Measurements from ENCODE around the gene LRRC8E.
"Not testable (repeated sequence)": the region's sequence is repeated elsewhere in the genome, so short reads cannot be mapped to it uniquely, and the experiment has no call there.

LRRC8E gene

DNA sequence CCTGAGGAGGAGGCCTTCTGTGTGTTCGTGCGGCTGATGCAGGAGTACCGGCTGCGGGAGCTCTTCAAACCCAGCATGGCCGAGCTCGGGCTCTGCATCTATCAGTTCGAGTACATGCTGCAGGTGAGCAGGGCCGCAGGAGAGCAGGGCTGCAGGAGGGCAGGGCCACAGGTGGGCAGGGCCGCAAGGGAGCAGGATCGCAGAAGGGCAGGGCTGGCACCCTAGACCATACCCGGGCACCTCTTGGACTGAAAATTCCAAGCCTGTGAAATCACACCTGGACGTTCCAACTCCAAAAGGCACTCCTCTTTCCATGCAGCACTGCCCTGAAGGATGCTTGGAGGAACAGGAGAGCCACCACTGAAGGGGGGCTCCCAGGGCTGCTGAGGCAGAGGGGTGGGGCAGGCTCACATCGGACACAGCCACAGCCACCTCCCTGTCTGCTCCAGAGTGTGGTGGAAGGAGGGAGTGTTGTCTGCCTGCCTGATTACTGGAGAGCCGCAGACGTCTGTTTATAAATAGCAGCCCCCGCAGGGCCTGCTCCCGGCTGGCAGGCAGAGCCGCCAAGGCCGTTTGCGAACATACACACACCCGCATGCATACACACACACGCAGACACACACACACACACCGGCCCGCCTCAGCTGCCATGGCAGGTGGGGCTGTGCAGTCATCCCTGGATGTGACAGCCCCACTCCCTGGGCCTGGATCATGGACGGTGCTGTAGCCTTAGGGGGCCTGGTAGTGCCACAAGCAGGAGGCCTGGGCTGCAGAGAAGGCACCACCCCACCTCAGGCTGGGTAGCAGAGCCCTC, 38.1 kb upstream of the LRRC8E start:
- no peak overlapping the region for H3K27ac Mint-ChIP-seq
- H3K9me3 Mint-ChIP-seq = no peaks in the 10 kb centered on the region
- H3K27me3 Mint-ChIP-seq (ENCODE audit: low read depth) = no peaks in the 10 kb centered on the region
- no peaks in the 10 kb centered on the region for H3K36me3 Mint-ChIP-seq (ENCODE audit: low read depth)
- no peak overlapping the region for H3K4me3 Mint-ChIP-seq
- H3K4me1 Mint-ChIP-seq (ENCODE audit: low read depth) = peaks cover 3% of the 10 kb centered on the region
- no peak for DNase-seq (ENCODE audit: low spot score)

DNA sequence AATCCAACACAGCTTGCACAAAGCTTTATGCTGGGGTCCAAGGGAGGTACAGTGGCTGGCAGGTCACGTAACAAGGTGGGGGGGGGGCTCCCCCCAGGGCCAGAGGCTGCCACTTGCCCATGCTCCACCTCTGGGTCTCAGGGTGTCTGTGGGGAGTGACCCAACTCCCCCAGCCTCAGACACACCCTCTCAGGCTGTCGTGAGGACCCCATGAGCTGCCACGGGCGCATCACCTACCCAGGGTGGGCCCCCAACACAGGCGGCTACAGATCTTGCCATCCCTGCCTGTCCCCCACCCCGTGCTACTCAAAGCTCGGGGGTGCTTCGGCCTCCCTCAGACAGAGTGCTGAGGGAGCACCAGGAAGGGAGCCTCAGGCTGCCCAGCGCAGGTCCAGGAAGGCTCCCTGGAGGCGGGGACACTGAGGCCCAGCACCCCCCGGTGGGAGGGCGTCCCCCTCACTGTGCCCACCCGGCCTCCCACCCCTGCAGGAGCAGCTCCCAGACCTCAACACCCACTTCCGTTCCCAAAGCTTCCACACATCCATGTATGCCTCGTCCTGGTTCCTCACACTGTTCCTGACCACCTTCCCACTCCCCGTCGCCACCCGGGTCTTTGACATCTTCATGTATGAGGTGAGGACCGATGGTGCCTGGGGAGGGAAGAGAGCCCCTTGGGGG, 37.2 kb upstream of the LRRC8E start:
- no peak overlapping the region for H3K27ac Mint-ChIP-seq
- no peak for DNase-seq (ENCODE audit: low spot score)
- no peaks in the 10 kb centered on the region for H3K36me3 Mint-ChIP-seq (ENCODE audit: low read depth)
- peaks cover 3% of the 10 kb centered on the region for H3K4me1 Mint-ChIP-seq (ENCODE audit: low read depth)
- no peak overlapping the region for H3K4me3 Mint-ChIP-seq
- no peaks in the 10 kb centered on the region for H3K9me3 Mint-ChIP-seq
- no peaks in the 10 kb centered on the region for H3K27me3 Mint-ChIP-seq (ENCODE audit: low read depth)

GRCh38 chr19:7851623-7852500, 36.4 kb upstream of the LRRC8E start:
- Mint-ChIP-seq H3K4me3 (no peak overlapping the region), H3K4me1 (ENCODE audit: low read depth) (peaks cover 3% of the 10 kb centered on the region), H3K27ac (no peak overlapping the region), H3K27me3 (ENCODE audit: low read depth) (no peaks in the 10 kb centered on the region), H3K9me3 (no peaks in the 10 kb centered on the region), H3K36me3 (ENCODE audit: low read depth) (no peaks in the 10 kb centered on the region)
- no peak for DNase-seq (ENCODE audit: low spot score)

DNA sequence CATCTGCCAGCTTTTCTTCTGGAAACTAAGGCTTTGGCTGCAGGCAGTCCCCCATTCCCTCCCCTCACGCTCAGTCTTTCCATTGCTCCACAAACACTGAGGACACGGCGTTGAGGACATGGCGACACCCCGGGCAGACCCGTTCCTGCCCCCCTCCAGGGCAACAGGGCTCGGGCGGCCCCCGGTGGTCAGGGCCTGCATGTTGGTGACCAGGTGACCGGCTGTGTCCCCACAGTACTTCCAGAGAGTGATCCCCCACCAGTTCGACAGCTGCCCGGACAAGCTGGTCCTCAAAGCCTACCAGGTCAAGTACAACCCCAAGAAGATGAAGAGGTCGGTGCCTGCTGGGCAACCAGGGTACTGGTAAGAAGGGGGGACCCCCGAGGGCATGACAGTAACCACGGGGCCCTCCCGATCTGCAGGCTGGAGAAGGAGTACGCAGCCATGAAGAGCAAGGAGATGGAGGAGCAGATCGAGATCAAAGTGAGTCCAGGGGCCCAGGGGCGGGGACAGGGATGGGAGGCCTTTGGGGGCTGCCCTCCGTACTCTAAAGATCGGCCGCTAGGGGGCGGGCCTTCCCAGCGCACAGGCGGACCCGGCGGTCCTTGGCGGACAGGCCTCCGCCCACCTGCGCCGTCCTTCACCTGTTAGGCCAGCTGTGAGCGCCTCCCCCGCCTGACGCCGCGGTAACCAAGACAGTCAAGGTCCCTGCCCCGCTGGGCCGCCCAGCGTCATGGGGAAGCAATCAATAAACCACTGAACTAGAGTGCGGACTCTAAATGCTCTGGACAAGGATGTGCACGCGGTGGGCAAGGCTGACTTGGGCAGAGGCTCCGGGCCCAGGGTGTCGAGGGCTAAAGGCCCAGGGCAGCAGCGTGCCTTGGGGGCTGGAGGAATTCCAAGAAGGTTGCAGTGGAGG, 35.2 kb upstream of the LRRC8E start:
- DNase-seq (ENCODE audit: low spot score) = peak; percentile 67
- no peaks in the 10 kb centered on the region for H3K27me3 Mint-ChIP-seq (ENCODE audit: low read depth)
- H3K4me1 Mint-ChIP-seq (ENCODE audit: low read depth) = peaks cover 3% of the 10 kb centered on the region
- no peaks in the 10 kb centered on the region for H3K36me3 Mint-ChIP-seq (ENCODE audit: low read depth)
- H3K27ac Mint-ChIP-seq = no peak overlapping the region
- no peak overlapping the region for H3K4me3 Mint-ChIP-seq
- H3K9me3 Mint-ChIP-seq = no peaks in the 10 kb centered on the region

DNA sequence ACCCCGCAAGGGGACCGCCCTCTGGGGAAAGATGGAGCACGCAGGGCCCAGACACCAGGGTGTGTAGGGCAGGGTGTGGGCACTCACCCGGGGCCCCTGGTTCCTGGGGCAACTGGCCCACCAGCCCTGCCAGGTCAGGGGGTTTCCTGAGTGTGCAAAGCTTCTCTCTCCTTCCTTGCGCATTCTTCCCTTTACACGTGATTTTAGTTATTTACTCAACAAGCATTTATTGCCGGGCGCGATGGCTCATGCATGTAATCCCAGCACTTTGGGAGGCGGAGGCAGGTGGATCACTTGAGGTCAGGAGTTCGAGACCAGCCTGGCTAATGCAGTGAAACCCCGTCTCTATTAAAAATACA, 34.6 kb upstream of the LRRC8E start:
- Mint-ChIP-seq H3K27ac (no peak overlapping the region), H3K27me3 (ENCODE audit: low read depth) (no peaks in the 10 kb centered on the region), H3K4me3 (no peak overlapping the region), H3K4me1 (ENCODE audit: low read depth) (peaks cover 3% of the 10 kb centered on the region), H3K9me3 (no peaks in the 10 kb centered on the region), H3K36me3 (ENCODE audit: low read depth) (no peaks in the 10 kb centered on the region)
- no peak for DNase-seq (ENCODE audit: low spot score)

GRCh38 chr19:7855426-7856108, 32.7 kb upstream of the LRRC8E start:
- H3K27ac Mint-ChIP-seq = no peak overlapping the region

DNA sequence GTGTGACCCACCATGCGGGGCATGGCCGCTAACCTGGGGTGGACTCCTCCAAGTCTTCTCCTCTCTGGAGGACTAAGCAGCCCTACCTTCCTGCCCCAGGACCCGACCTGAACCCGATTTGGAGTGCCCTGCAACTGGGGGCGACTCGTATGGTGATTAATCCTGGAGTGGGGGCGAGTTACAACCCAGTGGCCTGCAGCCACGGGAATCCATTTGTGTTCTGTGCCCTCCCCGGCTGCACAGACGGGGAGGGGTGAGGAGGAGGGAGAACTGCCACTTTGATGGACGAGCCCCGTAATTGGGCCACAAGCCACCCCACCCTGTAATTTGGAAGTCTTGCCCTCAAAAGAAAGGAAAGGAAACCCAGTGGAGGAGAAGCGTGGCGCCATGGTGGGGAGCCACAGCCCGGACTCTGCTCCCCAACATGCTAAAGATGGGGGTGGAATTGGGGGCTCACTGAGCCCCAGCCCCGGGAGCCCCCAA, 32.2 kb upstream of the LRRC8E start:
- Mint-ChIP-seq H3K27me3 (ENCODE audit: low read depth) (peaks cover 3% of the 10 kb centered on the region), H3K27ac (no peak overlapping the region), H3K9me3 (no peaks in the 10 kb centered on the region), H3K4me1 (ENCODE audit: low read depth) (peaks cover 3% of the 10 kb centered on the region), H3K4me3 (no peak overlapping the region), H3K36me3 (ENCODE audit: low read depth) (no peaks in the 10 kb centered on the region)
- DNase-seq (ENCODE audit: low spot score) = no peak

More at GRCh38 chr19:7855426-7856108, 32.7 kb upstream of the LRRC8E start:
- Mint-ChIP-seq H3K4me3 (no peak overlapping the region), H3K36me3 (ENCODE audit: low read depth) (no peaks in the 10 kb centered on the region), H3K9me3 (no peaks in the 10 kb centered on the region), H3K4me1 (ENCODE audit: low read depth) (peaks cover 3% of the 10 kb centered on the region), H3K27me3 (ENCODE audit: low read depth) (peaks cover 2% of the 10 kb centered on the region)
- no peak for DNase-seq (ENCODE audit: low spot score)

DNA sequence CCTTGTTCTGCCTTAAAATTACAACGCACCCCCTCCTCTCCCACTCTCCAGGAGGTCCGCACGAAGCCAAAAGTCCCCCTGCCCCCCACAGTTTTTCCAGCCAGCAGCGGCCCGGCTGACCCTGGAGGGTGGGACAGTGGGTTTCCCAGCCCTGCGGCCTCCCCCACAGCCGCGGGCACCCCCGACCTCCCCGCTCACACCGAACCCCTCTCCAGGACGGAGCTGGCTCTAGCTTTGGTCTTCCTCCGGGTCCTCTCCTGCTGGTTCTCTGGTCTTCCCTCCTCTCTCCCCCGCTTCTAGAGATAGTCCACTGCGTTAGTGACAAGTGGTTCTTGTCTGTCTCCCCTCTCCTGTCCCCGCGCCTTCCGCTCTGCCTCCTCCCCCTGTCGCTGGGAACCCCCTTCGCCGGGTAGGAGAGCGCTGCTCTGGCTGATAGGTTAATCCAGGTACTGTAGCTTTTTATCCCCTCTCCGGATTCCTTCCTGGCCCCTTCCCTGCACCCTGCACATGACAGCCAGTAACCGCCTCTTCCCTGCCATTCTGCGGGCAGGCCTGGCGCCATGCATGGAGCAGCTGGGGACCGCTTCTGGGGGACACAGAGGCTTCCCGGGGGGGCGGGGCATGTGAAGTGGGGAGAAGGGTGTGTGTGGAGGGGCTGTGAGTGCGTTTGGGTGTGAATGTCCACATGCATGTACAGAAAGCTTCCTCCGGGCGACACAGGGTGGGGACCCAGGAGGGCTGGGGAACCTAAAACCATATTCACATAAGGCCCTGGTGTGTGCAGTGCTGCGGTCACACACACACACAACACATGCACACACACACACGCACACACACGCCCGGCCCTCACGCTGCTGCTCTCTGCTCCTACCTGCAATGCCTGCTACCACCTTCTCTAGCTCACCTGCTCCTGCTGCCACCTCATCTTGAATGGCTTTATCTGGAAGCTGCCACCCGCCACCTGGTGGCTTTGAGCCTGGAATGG, 31.3 kb upstream of the LRRC8E start:
- Mint-ChIP-seq H3K36me3 (ENCODE audit: low read depth) (no peaks in the 10 kb centered on the region), H3K9me3 (no peaks in the 10 kb centered on the region), H3K4me3 (no peak overlapping the region), H3K27me3 (ENCODE audit: low read depth) (peaks cover 7% of the 10 kb centered on the region), H3K4me1 (ENCODE audit: low read depth) (peaks cover 3% of the 10 kb centered on the region), H3K27ac (no peak overlapping the region)
- no peak for DNase-seq (ENCODE audit: low spot score)

DNA sequence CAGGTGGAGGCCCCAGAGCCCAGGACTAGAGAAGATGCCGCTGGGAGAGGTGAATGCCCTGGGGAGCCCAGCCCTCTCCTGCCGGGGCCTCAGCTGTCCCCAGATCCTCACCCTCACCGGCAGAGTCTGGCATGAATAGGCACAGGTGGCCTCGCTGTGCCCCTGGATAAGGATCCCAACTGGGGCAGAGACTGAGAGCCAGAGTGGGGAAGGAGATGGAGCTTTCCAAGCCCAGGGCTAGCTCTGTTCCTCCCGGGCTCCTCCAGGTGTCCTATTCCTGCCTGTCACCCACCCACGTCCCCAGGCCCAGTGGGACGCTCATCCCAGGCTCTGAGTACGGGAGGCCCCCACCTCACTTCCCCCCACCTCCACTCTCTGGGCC, 30.6 kb upstream of the LRRC8E start:
- Mint-ChIP-seq H3K27me3 (ENCODE audit: low read depth) (peaks cover 7% of the 10 kb centered on the region), H3K36me3 (ENCODE audit: low read depth) (no peaks in the 10 kb centered on the region), H3K27ac (no peak overlapping the region), H3K4me3 (no peak overlapping the region), H3K4me1 (ENCODE audit: low read depth) (peaks cover 3% of the 10 kb centered on the region), H3K9me3 (no peaks in the 10 kb centered on the region)
- DNase-seq (ENCODE audit: low spot score) = no peak

- H3K4me1 Mint-ChIP-seq (ENCODE audit: low read depth) = no peaks in the 10 kb centered on the region
- H3K4me3 Mint-ChIP-seq = no peak overlapping the region
- H3K27ac Mint-ChIP-seq = no peak overlapping the region
- DNase-seq (ENCODE audit: low spot score) = no peak
- no peaks in the 10 kb centered on the region for H3K9me3 Mint-ChIP-seq
- H3K36me3 Mint-ChIP-seq (ENCODE audit: low read depth) = no peaks in the 10 kb centered on the region
- peaks cover 7% of the 10 kb centered on the region for H3K27me3 Mint-ChIP-seq (ENCODE audit: low read depth)
Observed at GRCh38 chr19:7858109-7858770, 30.1 kb upstream of the LRRC8E start.

GRCh38 chr19:7859087-7859486, 29.2 kb upstream of the LRRC8E start:
- not testable (repeated sequence) for H3K4me1 Mint-ChIP-seq (ENCODE audit: low read depth); H3K27ac Mint-ChIP-seq; H3K9me3 Mint-ChIP-seq; H3K36me3 Mint-ChIP-seq (ENCODE audit: low read depth); H3K4me3 Mint-ChIP-seq; DNase-seq (ENCODE audit: low spot score)
- peaks cover 14% of the 10 kb centered on the region for H3K27me3 Mint-ChIP-seq (ENCODE audit: low read depth)

Measured in T-helper 2 cell treated with Interferon-gamma antibody and Interleukin-4, amounts not matched to agents 5 μg/mL and 100 μg/mL, for 36 hours (primary cell).